ENCODE measurements around the gene DLGAP4. TPM values are rescaled to one million over a fixed set of nuclear protein-coding genes. Genes with fewer than 3 reads are reported as not detected.
A peak's percentile ranks its signal among the peaks of the same experiment; 100 is the strongest.

Gene DLGAP4
- total RNA-seq, 1 donor from 2014 or later: 99.1 TPM

DNA sequence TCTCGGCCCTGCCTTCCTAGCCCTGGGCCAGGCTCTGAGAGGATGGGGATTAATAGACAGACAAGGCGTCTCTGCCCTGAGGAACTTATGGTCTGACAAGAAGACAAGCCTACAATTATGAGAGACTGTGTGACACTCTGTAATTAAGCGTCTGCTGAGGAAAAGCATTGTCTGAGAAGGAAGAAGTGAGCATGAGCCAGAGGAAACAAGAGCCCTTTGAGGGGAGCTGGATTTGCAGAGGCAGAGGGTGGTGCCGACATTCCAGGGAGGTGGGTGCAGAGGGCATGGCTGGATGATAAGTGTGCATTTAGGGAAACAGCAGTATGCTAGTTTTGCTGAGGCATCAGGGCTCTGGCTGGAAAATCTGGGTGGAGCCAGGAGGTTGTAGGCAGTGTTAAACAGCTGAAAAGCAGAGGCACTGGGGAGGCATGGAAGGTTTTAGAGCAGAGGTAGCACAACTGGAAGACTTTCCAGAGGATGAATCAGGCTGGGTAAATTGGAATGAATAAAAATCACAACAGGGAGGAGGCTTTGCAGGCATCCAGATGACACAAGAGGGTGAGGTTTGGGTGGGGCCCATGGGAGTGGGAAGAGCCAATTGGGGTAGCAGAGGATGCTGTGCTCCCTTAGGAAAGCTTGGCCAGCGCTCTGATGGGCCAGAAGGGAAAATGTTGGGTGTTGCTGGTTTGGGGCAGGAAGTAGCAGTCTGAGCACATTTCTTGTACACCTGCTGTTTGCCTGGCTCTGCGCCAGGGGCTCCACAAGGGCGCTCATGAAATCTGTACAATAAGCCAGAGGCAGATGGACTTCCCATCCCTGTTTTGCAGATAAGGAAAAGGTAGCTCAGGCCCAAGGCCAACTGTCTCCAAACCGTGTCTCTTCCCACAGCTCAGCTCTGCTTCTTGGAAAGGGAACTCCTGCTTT, 161.2 kb downstream of the DLGAP4 start:
- H3K27ac Mint-ChIP-seq: peak overlapping the region; percentile 82
- H3K4me3 Mint-ChIP-seq: no peak overlapping the region
- TF ChIP-seq, protein P1, sequence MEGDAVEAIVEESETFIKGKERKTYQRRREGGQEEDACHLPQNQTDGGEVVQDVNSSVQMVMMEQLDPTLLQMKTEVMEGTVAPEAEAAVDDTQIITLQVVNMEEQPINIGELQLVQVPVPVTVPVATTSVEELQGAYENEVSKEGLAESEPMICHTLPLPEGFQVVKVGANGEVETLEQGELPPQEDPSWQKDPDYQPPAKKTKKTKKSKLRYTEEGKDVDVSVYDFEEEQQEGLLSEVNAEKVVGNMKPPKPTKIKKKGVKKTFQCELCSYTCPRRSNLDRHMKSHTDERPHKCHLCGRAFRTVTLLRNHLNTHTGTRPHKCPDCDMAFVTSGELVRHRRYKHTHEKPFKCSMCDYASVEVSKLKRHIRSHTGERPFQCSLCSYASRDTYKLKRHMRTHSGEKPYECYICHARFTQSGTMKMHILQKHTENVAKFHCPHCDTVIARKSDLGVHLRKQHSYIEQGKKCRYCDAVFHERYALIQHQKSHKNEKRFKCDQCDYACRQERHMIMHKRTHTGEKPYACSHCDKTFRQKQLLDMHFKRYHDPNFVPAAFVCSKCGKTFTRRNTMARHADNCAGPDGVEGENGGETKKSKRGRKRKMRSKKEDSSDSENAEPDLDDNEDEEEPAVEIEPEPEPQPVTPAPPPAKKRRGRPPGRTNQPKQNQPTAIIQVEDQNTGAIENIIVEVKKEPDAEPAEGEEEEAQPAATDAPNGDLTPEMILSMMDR (IDR thresholded peaks at IDR 0.05; ENCODE audit: unreplicated experiment): no peak
- DNase-seq (ENCODE audit: low spot score in 2 of 2, unreplicated experiment in 2 of 2): no peak
- H3K27me3 Mint-ChIP-seq (ENCODE audit: low read depth): no peaks in the 10 kb centered on the region
- H3K36me3 Mint-ChIP-seq: no peaks in the 10 kb centered on the region
- peaks cover 67% of the 10 kb centered on the region for H3K4me1 Mint-ChIP-seq
- H3K9me3 Mint-ChIP-seq: no peaks in the 10 kb centered on the region

- no peak overlapping the region for H3K4me3 Mint-ChIP-seq
These were observed 162.2 kb downstream of the DLGAP4 start for GRCh38 chr20:36468149-36469000.

DNA sequence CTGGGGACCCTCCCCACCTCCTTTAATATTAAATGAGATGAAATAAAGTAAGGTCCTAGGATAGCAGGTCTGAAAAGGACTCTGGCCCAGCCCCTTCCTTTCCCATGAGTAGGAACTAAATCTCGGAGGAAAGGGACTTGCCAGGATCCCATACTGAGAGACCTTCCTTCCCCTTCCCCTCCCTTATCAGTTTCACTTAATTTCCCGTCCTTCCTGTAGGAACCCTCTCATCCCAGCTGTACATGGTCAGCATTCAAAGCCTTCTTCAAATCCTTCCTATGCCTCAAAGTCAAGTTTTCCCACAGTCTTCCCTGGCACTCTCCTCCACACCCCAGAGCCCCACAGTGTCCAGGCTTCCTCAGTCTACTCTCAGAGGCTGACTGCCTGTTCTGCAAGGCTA, 163.8 kb downstream of the DLGAP4 start:
- H3K36me3 Mint-ChIP-seq: no peaks in the 10 kb centered on the region
- H3K9me3 Mint-ChIP-seq: no peaks in the 10 kb centered on the region
- H3K27me3 Mint-ChIP-seq (ENCODE audit: low read depth): no peaks in the 10 kb centered on the region
- H3K4me1 Mint-ChIP-seq: peaks cover 80% of the 10 kb centered on the region
- no peak for DNase-seq (ENCODE audit: low spot score in 2 of 2, unreplicated experiment in 2 of 2)
- peak overlapping the region; percentile 59 for H3K27ac Mint-ChIP-seq
- H3K4me3 Mint-ChIP-seq: no peak overlapping the region
- TF ChIP-seq, protein P1 (IDR thresholded peaks at IDR 0.05; ENCODE audit: unreplicated experiment): no peak

More at GRCh38 chr20:36468149-36469000, 162.2 kb downstream of the DLGAP4 start:
- H3K4me1 Mint-ChIP-seq: peaks cover 70% of the 10 kb centered on the region
- no peaks in the 10 kb centered on the region for H3K36me3 Mint-ChIP-seq
- H3K9me3 Mint-ChIP-seq: no peaks in the 10 kb centered on the region
- no peak for DNase-seq (ENCODE audit: low spot score in 2 of 2, unreplicated experiment in 2 of 2)
- peak overlapping the region; percentile 66 for H3K27ac Mint-ChIP-seq
- no peaks in the 10 kb centered on the region for H3K27me3 Mint-ChIP-seq (ENCODE audit: low read depth)
- TF ChIP-seq, protein P1 (IDR thresholded peaks at IDR 0.05; ENCODE audit: unreplicated experiment): no peak

GRCh38 chr20:36471885-36472636, 165.9 kb downstream of the DLGAP4 start:
- no peak overlapping the region for H3K4me3 Mint-ChIP-seq
- peaks cover 59% of the 10 kb centered on the region for H3K4me1 Mint-ChIP-seq

More at GRCh38 chr20:36471885-36472636, 165.9 kb downstream of the DLGAP4 start:
- TF ChIP-seq, protein P1 (IDR thresholded peaks at IDR 0.05; ENCODE audit: unreplicated experiment): no peak
- DNase-seq (ENCODE audit: low spot score in 2 of 2, unreplicated experiment in 2 of 2): no peak
- H3K27ac Mint-ChIP-seq: peak overlapping the region; percentile 82
- H3K9me3 Mint-ChIP-seq: no peaks in the 10 kb centered on the region
- H3K27me3 Mint-ChIP-seq (ENCODE audit: low read depth): no peaks in the 10 kb centered on the region
- H3K36me3 Mint-ChIP-seq: no peaks in the 10 kb centered on the region

Measured in mesothelial cell of epicardium (in vitro differentiated cells).